ENCODE data around the gene CACNA1H.

DNA sequence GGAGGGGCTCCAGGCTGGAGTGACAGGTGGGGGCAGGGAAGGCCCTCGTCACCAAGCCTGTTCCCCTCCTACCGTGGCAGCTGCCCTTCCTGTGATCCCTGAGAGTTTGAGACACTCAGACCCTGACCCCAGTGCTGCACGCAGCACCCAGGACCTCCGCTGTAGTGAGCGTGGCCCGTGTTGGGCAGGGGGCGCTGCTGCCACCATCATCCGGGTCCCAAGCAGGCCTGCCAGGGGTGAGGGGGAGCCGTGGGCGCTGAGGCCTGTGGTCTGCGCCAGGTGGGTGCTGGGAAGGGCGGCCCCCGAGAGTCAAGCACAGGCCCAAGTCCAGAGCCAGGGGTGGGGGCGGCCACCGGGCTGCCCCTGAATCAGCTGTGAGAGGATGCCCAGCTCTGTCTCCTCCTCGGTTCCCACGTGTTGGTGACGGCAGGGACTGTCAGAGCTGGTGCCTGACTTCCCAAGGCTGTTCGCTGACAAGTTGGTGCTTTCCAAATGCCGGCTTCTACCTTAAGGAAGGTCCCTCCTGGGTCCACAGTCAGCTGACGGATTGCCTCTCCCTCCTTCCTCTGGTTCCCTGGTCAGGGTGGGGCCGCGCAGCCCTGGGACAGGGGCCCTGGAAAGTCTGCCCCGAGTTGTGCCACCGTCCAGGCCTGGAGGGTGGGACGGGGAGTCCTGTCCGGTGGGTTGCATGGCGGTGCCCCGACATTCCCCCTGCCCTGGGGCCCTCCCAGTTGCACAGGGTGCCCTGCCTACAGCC is 41.1 kb downstream of the CACNA1H start:
- TF ChIP-seq TAF1 (IDR thresholded peaks at IDR 0.05; ENCODE audit: borderline replicate concordance, low read depth, low read length), result no peak
- TF ChIP-seq POLR2AphosphoS5 (IDR thresholded peaks at IDR 0.05; ENCODE audit: low read depth, low read length), result no peak
- TF ChIP-seq POLR2A (IDR thresholded peaks at IDR 0.05; ENCODE audit: low read depth, low read length), result no peak
